ENCODE measurements around the gene CCDC14. TPM values are rescaled to one million over a fixed set of nuclear protein-coding genes. Genes with fewer than 3 reads are reported as not detected.

CCDC14 gene
- total RNA-seq, 2 experiments from 2014 or later: 82.9 to 106 TPM

DNA sequence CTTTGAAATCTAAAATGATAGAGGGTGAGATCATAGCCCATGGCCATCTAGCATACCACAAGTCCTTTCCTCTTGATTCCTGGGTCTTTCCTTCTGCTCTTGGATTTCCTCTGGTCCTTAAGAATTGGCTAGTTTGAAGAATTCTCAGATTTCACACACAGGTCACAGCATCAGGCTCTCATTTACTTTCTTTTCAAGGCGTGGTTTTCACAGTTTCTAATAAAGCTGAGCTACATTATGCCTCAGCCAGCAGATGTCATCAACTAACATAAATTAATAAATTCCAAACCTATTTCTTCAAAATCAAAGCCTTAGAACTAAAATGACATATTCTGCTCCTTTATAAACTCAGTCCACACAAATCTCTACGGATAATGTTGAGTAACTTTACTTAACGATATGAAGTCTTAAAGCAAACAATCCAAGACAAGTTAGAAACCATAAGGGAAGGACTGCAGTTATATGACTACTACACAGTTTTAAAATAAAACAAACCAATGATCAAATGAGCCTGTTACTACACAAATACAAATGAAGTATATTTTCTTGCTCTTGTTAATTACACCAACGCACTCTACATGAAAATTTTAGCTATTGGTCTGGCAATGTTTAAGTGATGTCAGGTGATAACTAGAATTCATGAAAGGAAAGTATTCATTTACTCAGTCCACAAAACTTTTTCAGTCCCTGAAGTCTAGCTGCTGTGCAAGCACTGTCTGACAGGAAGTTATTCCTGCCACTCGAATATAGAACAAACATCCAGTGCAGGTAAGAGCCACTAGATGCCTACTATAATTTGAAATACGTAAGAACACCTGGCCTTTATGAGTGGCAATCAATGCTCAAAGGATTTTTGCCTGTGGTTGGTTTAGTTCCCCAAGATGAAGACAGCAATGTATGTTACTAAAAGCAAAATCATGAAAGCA is 9.2 kb downstream of the CCDC14 start:
- H2AFZ ChIP-seq (ENCODE audit: low read length): no peak overlapping the region
- H3K27ac ChIP-seq (ENCODE audit: low read depth, low read length, poor library complexity, severe bottlenecking): no peak overlapping the region
- CTCF ChIA-PET (ENCODE audit: unreplicated experiment): no interaction called here
- H3K9me2 ChIP-seq (ENCODE audit: insufficient read depth, low read length): no peaks in the 10 kb centered on the region
- intact Hi-C loops (cut with micrococcal nuclease; ENCODE audit: unreplicated experiment): no loop called here
- no peaks in the 10 kb centered on the region for H3K9me3 ChIP-seq (ENCODE audit: low read length)
- peaks cover 25% of the 10 kb centered on the region for H3K4me1 ChIP-seq (ENCODE audit: insufficient read depth, low read length, poor library complexity, severe bottlenecking)
- TF ChIP-seq EZH2phosphoT487 (IDR thresholded peaks at IDR 0.05; ENCODE audit: borderline replicate concordance, low read depth, low read length): no peak
- TF ChIP-seq, protein P1, sequence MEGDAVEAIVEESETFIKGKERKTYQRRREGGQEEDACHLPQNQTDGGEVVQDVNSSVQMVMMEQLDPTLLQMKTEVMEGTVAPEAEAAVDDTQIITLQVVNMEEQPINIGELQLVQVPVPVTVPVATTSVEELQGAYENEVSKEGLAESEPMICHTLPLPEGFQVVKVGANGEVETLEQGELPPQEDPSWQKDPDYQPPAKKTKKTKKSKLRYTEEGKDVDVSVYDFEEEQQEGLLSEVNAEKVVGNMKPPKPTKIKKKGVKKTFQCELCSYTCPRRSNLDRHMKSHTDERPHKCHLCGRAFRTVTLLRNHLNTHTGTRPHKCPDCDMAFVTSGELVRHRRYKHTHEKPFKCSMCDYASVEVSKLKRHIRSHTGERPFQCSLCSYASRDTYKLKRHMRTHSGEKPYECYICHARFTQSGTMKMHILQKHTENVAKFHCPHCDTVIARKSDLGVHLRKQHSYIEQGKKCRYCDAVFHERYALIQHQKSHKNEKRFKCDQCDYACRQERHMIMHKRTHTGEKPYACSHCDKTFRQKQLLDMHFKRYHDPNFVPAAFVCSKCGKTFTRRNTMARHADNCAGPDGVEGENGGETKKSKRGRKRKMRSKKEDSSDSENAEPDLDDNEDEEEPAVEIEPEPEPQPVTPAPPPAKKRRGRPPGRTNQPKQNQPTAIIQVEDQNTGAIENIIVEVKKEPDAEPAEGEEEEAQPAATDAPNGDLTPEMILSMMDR (conservative IDR thresholded peaks at IDR 0.05; ENCODE audit: low read length): no peak
- POLR2A ChIA-PET: interaction anchor here (0.6 kb wide), 1 partner anchor 23 kb away, joined by 8 read pairs; no protein-coding TSS in a partner anchor
- peaks cover 91% of the 10 kb centered on the region for H3K36me3 ChIP-seq (ENCODE audit: insufficient read depth, low read length)
- no peak overlapping the region for H3K4me2 ChIP-seq (ENCODE audit: low read length)
- H3K4me3 ChIP-seq (ENCODE audit: low read depth, low read length, poor library complexity, severe bottlenecking): no peak overlapping the region
- H4K20me1 ChIP-seq (ENCODE audit: insufficient read depth, low read length): peaks cover 10% of the 10 kb centered on the region; the same call in 1 of the 2 replicates
- DNase-seq (ENCODE audit: low spot score): no peak
- H3K79me2 ChIP-seq (ENCODE audit: insufficient read depth, low read depth, low read length): peaks cover 25% of the 10 kb centered on the region; the same call in 1 of the 2 replicates
- no TSS peak for BruUV-seq (replicated peaks)

DNA sequence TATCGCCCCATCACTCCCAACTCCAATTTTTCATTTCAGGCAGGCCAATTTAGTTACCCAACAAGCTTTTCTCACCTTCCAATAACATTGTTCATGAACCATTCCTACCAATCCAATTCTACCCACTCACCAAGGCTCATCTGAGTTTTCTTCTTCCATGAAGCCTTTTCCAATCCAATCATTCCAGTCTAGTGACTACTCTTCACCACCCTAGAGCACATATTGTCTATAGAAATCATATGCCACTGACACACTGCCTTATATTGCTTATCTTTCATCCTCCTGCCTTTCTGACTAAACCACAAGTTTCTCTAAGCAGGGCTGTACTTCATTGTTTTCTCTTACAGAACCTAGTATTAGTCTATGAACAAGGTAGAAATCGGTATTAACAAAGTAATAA is 11.4 kb downstream of the CCDC14 start:
- no peak for DNase-seq (ENCODE audit: low spot score)
- H3K4me2 ChIP-seq (ENCODE audit: low read length): no peak overlapping the region
- TF ChIP-seq EZH2phosphoT487 (IDR thresholded peaks at IDR 0.05; ENCODE audit: borderline replicate concordance, low read depth, low read length): no peak
- TF ChIP-seq, protein P1 (conservative IDR thresholded peaks at IDR 0.05; ENCODE audit: low read length): no peak
- H3K9me2 ChIP-seq (ENCODE audit: insufficient read depth, low read length): no peaks in the 10 kb centered on the region
- H3K27ac ChIP-seq (ENCODE audit: low read depth, low read length, poor library complexity, severe bottlenecking): no peak overlapping the region
- BruUV-seq (replicated peaks): no TSS peak
- intact Hi-C loops (cut with micrococcal nuclease; ENCODE audit: unreplicated experiment): no loop called here
- H3K4me3 ChIP-seq (ENCODE audit: low read depth, low read length, poor library complexity, severe bottlenecking): no peak overlapping the region
- peaks cover 10% of the 10 kb centered on the region; the same call in 1 of the 2 replicates for H4K20me1 ChIP-seq (ENCODE audit: insufficient read depth, low read length)
- peaks cover 5% of the 10 kb centered on the region; the same call in 1 of the 2 replicates for H3K79me2 ChIP-seq (ENCODE audit: insufficient read depth, low read depth, low read length)
- no peak overlapping the region for H2AFZ ChIP-seq (ENCODE audit: low read length)
- CTCF ChIA-PET (ENCODE audit: unreplicated experiment): no interaction called here
- H3K9me3 ChIP-seq (ENCODE audit: low read length): no peaks in the 10 kb centered on the region
- peaks cover 19% of the 10 kb centered on the region for H3K4me1 ChIP-seq (ENCODE audit: insufficient read depth, low read length, poor library complexity, severe bottlenecking)
- peaks cover 91% of the 10 kb centered on the region for H3K36me3 ChIP-seq (ENCODE audit: insufficient read depth, low read length)
- POLR2A ChIA-PET: no interaction called here

DNA sequence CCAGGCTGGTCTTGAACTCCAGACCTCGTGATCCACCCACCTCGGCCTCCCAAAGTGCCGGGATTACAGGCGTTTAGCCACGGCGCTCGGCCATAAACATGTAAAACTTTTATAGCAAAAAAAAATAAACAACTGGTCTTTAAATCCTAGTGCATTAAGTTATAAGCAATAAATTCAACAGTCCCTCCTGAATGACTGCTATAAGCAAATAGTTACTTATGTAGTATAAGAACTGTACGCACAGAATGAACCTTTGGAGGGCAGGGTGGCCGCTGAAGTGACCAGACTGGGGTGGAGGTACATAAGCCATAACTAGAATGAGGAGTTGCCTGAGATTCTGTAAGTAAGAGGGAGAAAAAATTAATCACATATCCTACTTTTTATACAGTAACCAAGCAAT is 12.6 kb downstream of the CCDC14 start:
- DNase-seq (ENCODE audit: low spot score): no peak
- H3K9me3 ChIP-seq (ENCODE audit: low read length): no peaks in the 10 kb centered on the region
- no peaks in the 10 kb centered on the region for H3K9me2 ChIP-seq (ENCODE audit: insufficient read depth, low read length)
- H3K79me2 ChIP-seq (ENCODE audit: insufficient read depth, low read depth, low read length): no peaks in the 10 kb centered on the region
- no peak overlapping the region for H2AFZ ChIP-seq (ENCODE audit: low read length)
- no peak overlapping the region for H3K27ac ChIP-seq (ENCODE audit: low read depth, low read length, poor library complexity, severe bottlenecking)
- ChIA-PET POLR2A (no interaction called here), CTCF (ENCODE audit: unreplicated experiment) (no interaction called here)
- peaks cover 94% of the 10 kb centered on the region for H3K36me3 ChIP-seq (ENCODE audit: insufficient read depth, low read length)
- intact Hi-C loops (cut with micrococcal nuclease; ENCODE audit: unreplicated experiment): no loop called here
- no peak overlapping the region for H3K4me2 ChIP-seq (ENCODE audit: low read length)
- TF ChIP-seq, protein P1 (conservative IDR thresholded peaks at IDR 0.05; ENCODE audit: low read length): no peak
- no peak for TF ChIP-seq EZH2phosphoT487 (IDR thresholded peaks at IDR 0.05; ENCODE audit: borderline replicate concordance, low read depth, low read length)
- no peak overlapping the region for H3K4me3 ChIP-seq (ENCODE audit: low read depth, low read length, poor library complexity, severe bottlenecking)
- peaks cover 7% of the 10 kb centered on the region for H3K4me1 ChIP-seq (ENCODE audit: insufficient read depth, low read length, poor library complexity, severe bottlenecking)
- BruUV-seq (replicated peaks): no TSS peak
- peaks cover 10% of the 10 kb centered on the region; the same call in 1 of the 2 replicates for H4K20me1 ChIP-seq (ENCODE audit: insufficient read depth, low read length)

Data from OCI-LY7 (cell line).